ENCODE measurements around the gene AK4.

AK4 gene

DNA sequence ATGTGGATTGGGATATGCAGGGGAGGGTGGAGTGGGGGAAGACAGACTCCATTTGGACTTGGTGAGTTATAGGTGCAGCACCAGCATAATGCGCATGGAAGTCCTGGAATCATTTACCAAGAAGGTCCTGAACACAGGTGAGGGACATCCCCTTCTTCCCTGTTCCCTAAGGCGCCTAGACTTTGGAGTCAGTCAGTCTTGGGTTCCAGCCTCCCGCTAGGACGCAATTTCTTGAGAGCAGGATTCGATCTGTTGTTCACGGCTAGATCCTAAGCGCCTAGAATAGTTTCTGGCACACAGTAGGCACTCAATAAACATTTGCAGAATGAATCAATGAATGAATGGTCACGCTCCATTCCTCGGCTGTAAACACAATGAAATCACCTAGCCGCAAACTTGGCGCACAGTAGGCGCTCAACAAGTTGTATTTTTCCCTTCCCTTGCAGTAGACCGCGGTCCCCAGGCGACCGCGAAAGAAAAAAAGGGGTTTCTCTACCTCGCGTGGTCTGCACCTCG, 1.0 kb upstream of the AK4 start:
- Histone ChIP-seq H2BK12ac (ENCODE audit: low read length) (no peak overlapping the region), H3K4me1 (ENCODE audit: control insufficient read depth in 2 of 2, insufficient read depth in 1 of 2, low read depth in 1 of 2, low read length in 2 of 2) (peaks cover 3% of the 10 kb centered on the region in 2 donors), H3K4me3 (ENCODE audit: low read length in 2 of 2) (peak overlapping the region; percentile 45 to 89), H3K14ac (ENCODE audit: low read length) (no peak overlapping the region), H4K91ac (ENCODE audit: low read depth, low read length, poor library complexity) (no peak overlapping the region), H2AFZ (ENCODE audit: low read length) (peak overlapping the region; percentile 97), H3K9ac (ENCODE audit: low read depth, low read length, poor library complexity) (peak overlapping the region; percentile 86), H3K4me2 (ENCODE audit: insufficient read depth, low read length, poor library complexity, severe bottlenecking) (peak overlapping the region; percentile 100), H3K9me3 (replicated peaks in 1 of 2; ENCODE audit: control insufficient read depth in 2 of 2, insufficient read depth in 1 of 2, low read depth in 1 of 2, low read length in 2 of 2) (no peaks in the 10 kb centered on the region), H3K18ac (ENCODE audit: low read length) (peak overlapping the region; percentile 90), H3K4ac (ENCODE audit: low read length) (no peak overlapping the region), H4K8ac (ENCODE audit: low read depth, low read length) (no peak overlapping the region), H3K27ac (replicated peaks; ENCODE audit: low read length) (no peak overlapping the region), H2AK5ac (ENCODE audit: low read depth, low read length) (no peak overlapping the region), H3K27me3 (ENCODE audit: control insufficient read depth in 3 of 3, insufficient read depth in 3 of 3, low read depth in 1 of 3, low read length in 3 of 3) (peaks cover 11 to 61% (median 49%) of the 10 kb centered on the region in 3 experiments), H3K79me1 (ENCODE audit: low read depth, low read length) (no peaks in the 10 kb centered on the region), H2BK120ac (ENCODE audit: low read depth, low read length) (no peak overlapping the region), H3K23ac (ENCODE audit: low read depth, low read length, poor library complexity) (peak overlapping the region; percentile 91), H2BK15ac (ENCODE audit: low read length) (no peak overlapping the region), H3K36me3 (replicated peaks in 1 of 2; ENCODE audit: control insufficient read depth in 2 of 2, insufficient read depth in 2 of 2, low read length in 2 of 2) (no peaks in the 10 kb centered on the region), H2BK5ac (ENCODE audit: low read length) (peak overlapping the region; percentile 61)
- DNase-seq (ENCODE audit: low spot score) = no peak
- no CpG with 5 or more reads among the region's 20 CpGs for WGBS, 2 donors (ENCODE audit: extremely low coverage in 2 of 2, insufficient read length in 2 of 2, insufficient replicate concordance in 1 of 2)

DNA sequence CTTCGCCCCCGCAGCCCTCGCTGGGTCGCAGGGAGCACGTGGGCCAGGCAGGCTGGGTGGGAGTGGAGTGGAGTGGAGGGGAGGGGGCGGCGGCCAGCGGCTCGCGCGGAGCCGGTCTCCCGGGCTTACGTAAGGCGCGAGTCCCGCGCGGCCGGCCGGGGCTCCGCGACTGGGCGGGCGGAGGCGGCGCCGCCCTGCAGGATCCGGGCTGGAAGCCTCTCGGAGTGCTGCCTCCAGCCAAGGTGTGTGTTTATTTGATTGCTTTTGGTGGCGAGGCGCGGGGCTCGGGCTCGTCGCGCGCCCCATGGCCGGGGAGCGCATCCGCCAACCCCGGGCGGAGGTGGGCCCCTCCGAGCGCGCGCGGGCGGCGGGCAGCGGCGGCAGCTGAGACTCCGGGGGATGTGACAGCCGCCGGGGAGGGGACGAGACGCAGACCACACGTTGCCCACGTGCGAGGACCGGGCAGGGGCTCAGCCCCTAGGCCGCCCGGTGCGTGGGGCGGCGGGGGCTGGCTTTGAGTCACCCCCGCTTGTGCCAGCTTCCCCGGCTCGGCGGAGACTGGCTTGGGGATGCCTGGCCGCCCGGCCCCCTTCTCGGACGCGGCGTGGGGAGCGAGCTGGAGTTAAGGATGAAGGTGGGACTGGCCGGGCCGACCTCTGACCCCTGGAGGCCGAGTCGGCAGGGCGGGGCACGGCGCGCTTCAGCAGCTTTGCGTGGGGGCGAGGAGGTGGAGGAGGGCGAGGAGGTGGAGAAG, 402 bp upstream of the AK4 start:
- Histone ChIP-seq H2BK5ac (ENCODE audit: low read length) (peak overlapping the region; percentile 61), H2AK5ac (ENCODE audit: low read depth, low read length) (no peak overlapping the region), H3K14ac (ENCODE audit: low read length) (peak overlapping the region; percentile 56), H3K4me1 (ENCODE audit: control insufficient read depth in 2 of 2, insufficient read depth in 1 of 2, low read depth in 1 of 2, low read length in 2 of 2) (peaks cover 3% of the 10 kb centered on the region in 2 donors), H3K23ac (ENCODE audit: low read depth, low read length, poor library complexity) (peak overlapping the region; percentile 91), H2BK15ac (ENCODE audit: low read length) (no peak overlapping the region), H3K9ac (ENCODE audit: low read depth, low read length, poor library complexity) (peak overlapping the region; percentile 86), H4K8ac (ENCODE audit: low read depth, low read length) (no peak overlapping the region), H4K91ac (ENCODE audit: low read depth, low read length, poor library complexity) (no peak overlapping the region), H3K4me3 (ENCODE audit: low read length in 2 of 2) (peak overlapping the region; percentile 45 to 89), H2BK12ac (ENCODE audit: low read length) (no peak overlapping the region), H3K27me3 (ENCODE audit: control insufficient read depth in 3 of 3, insufficient read depth in 3 of 3, low read depth in 1 of 3, low read length in 3 of 3) (peaks cover 11 to 62% (median 49%) of the 10 kb centered on the region in 3 experiments), H3K4ac (ENCODE audit: low read length) (no peak overlapping the region), H3K79me1 (ENCODE audit: low read depth, low read length) (no peaks in the 10 kb centered on the region), H3K36me3 (replicated peaks in 1 of 2; ENCODE audit: control insufficient read depth in 2 of 2, insufficient read depth in 2 of 2, low read length in 2 of 2) (no peaks in the 10 kb centered on the region), H3K18ac (ENCODE audit: low read length) (peak overlapping the region; percentile 90), H2AFZ (ENCODE audit: low read length) (peak overlapping the region; percentile 97), H3K9me3 (replicated peaks in 1 of 2; ENCODE audit: control insufficient read depth in 2 of 2, insufficient read depth in 1 of 2, low read depth in 1 of 2, low read length in 2 of 2) (no peaks in the 10 kb centered on the region), H3K4me2 (ENCODE audit: insufficient read depth, low read length, poor library complexity, severe bottlenecking) (peak overlapping the region; percentile 100), H2BK120ac (ENCODE audit: low read depth, low read length) (no peak overlapping the region), H3K27ac (replicated peaks; ENCODE audit: low read length) (no peak overlapping the region)
- no CpG with 5 or more reads among the region's 88 CpGs for WGBS, 2 donors (ENCODE audit: extremely low coverage in 2 of 2, insufficient read length in 2 of 2, insufficient replicate concordance in 1 of 2)
- peak; percentile 31 for DNase-seq (ENCODE audit: low spot score)

DNA sequence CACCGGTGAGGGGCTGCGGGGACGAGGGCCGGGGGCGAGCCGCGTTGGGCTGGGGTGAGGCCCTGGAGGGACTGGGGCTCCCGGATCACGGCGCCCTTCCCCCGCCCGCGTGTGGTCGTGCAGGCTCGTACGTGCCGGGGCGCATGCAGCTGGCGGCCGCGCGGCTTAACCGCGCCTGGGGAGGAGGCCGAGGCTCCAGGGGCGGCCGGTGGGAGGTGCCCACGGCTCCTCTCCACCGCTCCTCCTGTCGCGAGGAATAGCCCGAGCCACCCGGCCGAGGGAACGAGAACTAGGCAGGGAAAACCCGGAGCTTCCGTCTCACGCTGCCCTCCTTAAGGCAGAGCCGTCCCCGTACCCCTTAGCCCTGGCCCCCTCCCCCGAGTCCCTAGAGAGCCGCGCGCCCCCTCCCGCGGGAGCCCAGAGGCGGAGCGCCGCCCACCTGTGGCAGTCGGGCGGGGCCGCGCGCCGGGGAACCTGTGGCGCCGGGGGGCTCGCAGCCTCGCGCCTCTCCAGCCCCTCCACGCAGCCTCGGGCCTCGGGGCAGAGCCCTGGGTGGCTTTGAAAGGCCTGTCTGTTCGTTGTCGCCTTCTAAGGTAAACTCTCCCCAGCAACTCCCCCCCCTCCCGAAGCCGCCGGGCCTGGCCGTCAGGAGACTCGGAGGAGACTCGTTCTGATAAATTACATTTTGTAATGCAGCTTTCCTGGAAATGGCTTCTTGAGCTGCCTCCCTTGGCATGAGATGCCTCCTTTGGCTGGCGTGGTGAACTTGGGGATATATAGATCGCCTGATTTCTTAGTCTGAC, 746 bp downstream of the AK4 start:
- no peaks in the 10 kb centered on the region for H3K9me3 ChIP-seq (replicated peaks in 1 of 2; ENCODE audit: control insufficient read depth in 2 of 2, insufficient read depth in 1 of 2, low read depth in 1 of 2, low read length in 2 of 2)
- H2BK5ac ChIP-seq (ENCODE audit: low read length) = peak overlapping the region; percentile 61
- whole genome bisulfite sequencing, 2 donors (ENCODE audit: extremely low coverage in 2 of 2, insufficient read length in 2 of 2, insufficient replicate concordance in 1 of 2) = no CpG with 5 or more reads among the region's 73 CpGs
- no peak overlapping the region for H2BK120ac ChIP-seq (ENCODE audit: low read depth, low read length)
- H3K79me1 ChIP-seq (ENCODE audit: low read depth, low read length) = no peaks in the 10 kb centered on the region
- peak overlapping the region; percentile 100 for H3K4me2 ChIP-seq (ENCODE audit: insufficient read depth, low read length, poor library complexity, severe bottlenecking)
- H3K36me3 ChIP-seq (replicated peaks in 1 of 2; ENCODE audit: control insufficient read depth in 2 of 2, insufficient read depth in 2 of 2, low read length in 2 of 2) = no peaks in the 10 kb centered on the region
- peaks cover 3% of the 10 kb centered on the region in 2 donors for H3K4me1 ChIP-seq (ENCODE audit: control insufficient read depth in 2 of 2, insufficient read depth in 1 of 2, low read depth in 1 of 2, low read length in 2 of 2)
- no peak overlapping the region for H3K14ac ChIP-seq (ENCODE audit: low read length)
- no peak overlapping the region for H4K91ac ChIP-seq (ENCODE audit: low read depth, low read length, poor library complexity)
- no peak overlapping the region for H3K4ac ChIP-seq (ENCODE audit: low read length)
- H3K9ac ChIP-seq (ENCODE audit: low read depth, low read length, poor library complexity) = peak overlapping the region; percentile 80
- peak overlapping the region; percentile 97 for H2AFZ ChIP-seq (ENCODE audit: low read length)
- H2BK15ac ChIP-seq (ENCODE audit: low read length) = peak overlapping the region; percentile 94
- H3K23ac ChIP-seq (ENCODE audit: low read depth, low read length, poor library complexity) = peak overlapping the region; percentile 49
- peak overlapping the region; percentile 35 for H2BK12ac ChIP-seq (ENCODE audit: low read length)
- peak overlapping the region; percentile 32 for H4K8ac ChIP-seq (ENCODE audit: low read depth, low read length)
- peaks cover 11 to 67% (median 49%) of the 10 kb centered on the region in 3 experiments for H3K27me3 ChIP-seq (ENCODE audit: control insufficient read depth in 3 of 3, insufficient read depth in 3 of 3, low read depth in 1 of 3, low read length in 3 of 3)
- H3K27ac ChIP-seq (replicated peaks; ENCODE audit: low read length) = no peak overlapping the region
- H3K4me3 ChIP-seq (ENCODE audit: low read length in 2 of 2) = peak overlapping the region; percentile 41 to 85
- no peak overlapping the region for H2AK5ac ChIP-seq (ENCODE audit: low read depth, low read length)
- DNase-seq (ENCODE audit: low spot score) = peak; percentile 29
- peak overlapping the region; percentile 92 for H3K18ac ChIP-seq (ENCODE audit: low read length)
